Activated CD4-positive, alpha-beta T cell treated with anti-CD3 and anti-CD28 coated beads, Interleukin-2, amount 10 ng/mL, durations not matched to agents 7 days and 5 days (primary cell): ENCODE data around the gene SLC37A3. TPM values are rescaled to one million over a fixed set of nuclear protein-coding genes. Genes with fewer than 3 reads are reported as not detected.
A peak's percentile ranks its signal among the peaks of the same experiment; 100 is the strongest.

Experiments
- CTCF ChIA-PET: fragments of 350-600 bp; sonication (Branson Sonifier 250); formaldehyde crosslinking; loops from one replicate; lab custom pipeline; 2021; ENCODE audit warnings: antibody characterized with exemption; lab: Charles Lee
- POLR2A ChIA-PET: fragments of 350-600 bp; sonication (Branson Sonifier 250); formaldehyde crosslinking; loops from one replicate; lab custom pipeline; 2021; ENCODE audit warnings: antibody characterized with exemption; lab: Charles Lee
- DNase-seq: peaks from one replicate; pipeline ENCODE4 v3.0.0-alpha.2; 2020
- H3K27ac Mint-ChIP-seq: one replicate; pipeline ENCODE4 v1.8.0; 2021; ENCODE audit warnings: mild to moderate bottlenecking, moderate library complexity, mixed read lengths
- H3K27me3 Mint-ChIP-seq: one replicate; pipeline ENCODE4 v1.8.0; 2021; ENCODE audit warnings: mixed read lengths
- H3K36me3 Mint-ChIP-seq: one replicate; pipeline ENCODE4 v1.8.0; 2021; ENCODE audit warnings: low read depth, mixed read lengths
- H3K4me1 Mint-ChIP-seq: one replicate; pipeline ENCODE4 v1.8.0; 2021; ENCODE audit warnings: mixed read lengths
- H3K4me3 Mint-ChIP-seq: one replicate; pipeline ENCODE4 v1.8.0; 2021; ENCODE audit warnings: mild to moderate bottlenecking, moderate library complexity, mixed read lengths
- H3K9me3 Mint-ChIP-seq: one replicate; pipeline ENCODE4 v1.8.0; 2021; ENCODE audit warnings: mixed read lengths
- total RNA-seq, 2 experiments: library from RNA; stranded (reverse); gene quantifications; one replicate each; pipeline ENCODE4 v1.2.3, GENCODE V29; 2021

The SLC37A3 gene, protein sequence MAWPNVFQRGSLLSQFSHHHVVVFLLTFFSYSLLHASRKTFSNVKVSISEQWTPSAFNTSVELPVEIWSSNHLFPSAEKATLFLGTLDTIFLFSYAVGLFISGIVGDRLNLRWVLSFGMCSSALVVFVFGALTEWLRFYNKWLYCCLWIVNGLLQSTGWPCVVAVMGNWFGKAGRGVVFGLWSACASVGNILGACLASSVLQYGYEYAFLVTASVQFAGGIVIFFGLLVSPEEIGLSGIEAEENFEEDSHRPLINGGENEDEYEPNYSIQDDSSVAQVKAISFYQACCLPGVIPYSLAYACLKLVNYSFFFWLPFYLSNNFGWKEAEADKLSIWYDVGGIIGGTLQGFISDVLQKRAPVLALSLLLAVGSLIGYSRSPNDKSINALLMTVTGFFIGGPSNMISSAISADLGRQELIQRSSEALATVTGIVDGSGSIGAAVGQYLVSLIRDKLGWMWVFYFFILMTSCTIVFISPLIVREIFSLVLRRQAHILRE
- 10 to 100 TPM; 24.9 to 28.5 TPM for total RNA-seq

DNA sequence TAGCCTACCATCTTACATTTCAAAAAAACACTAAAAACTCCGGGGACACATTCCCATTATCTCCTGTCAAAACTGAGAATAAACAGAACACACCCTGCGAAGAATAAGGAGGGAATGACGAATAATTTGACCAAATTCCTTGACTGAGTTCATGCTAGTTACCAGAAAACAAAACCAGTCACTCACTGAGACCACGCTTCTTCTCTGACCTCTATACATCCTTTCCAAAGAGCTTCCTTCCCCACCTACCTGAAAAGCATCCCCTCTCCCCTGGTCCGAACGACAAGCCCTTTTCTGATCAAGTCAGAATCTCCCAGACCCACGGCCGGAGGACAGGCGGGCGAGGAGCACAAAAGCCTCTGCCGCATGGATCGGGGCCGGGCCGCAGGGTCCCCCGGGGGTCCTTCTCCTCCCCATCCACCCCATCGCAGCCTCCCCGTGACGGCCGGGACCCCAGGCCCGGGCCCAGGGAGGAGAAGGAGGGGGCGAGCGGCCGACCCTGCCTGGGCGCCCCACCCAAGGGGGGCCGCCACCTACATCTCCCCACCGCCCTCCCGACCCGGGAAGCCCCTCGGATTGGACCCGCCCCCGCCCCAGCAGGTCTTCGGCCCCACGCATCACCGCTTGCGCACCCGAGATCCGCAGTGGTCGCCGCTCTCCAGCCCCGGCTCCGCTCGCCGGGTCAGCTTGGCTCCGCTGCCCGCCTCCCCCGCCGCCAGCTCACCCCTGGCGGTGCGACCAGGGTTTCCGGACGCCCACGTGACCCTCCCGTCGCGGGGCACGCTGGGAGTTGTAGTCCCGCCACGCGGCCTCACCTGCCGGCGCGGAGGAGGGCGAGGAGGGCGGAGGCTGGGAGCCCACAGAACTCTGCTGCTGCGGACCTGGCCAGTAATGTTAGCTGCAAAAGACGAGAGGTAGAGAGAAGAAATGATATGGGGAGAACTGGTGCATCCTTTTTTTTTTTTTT is at the start of gene SLC37A3:
Gene SLC37A3 (minus strand): TSS at position 747 of the 967 bp plus-strand sequence. CDS start 16,004 bp downstream, outside the sequence.
- peak; percentile 87 for DNase-seq
- no peaks in the 10 kb centered on the region for H3K9me3 Mint-ChIP-seq
- ChIA-PET CTCF (interaction anchor here (0.6 to 2.2 kb wide), 8 partner anchors 12 to 567 kb away, joined by 3 to 7 read pairs (median 4); no protein-coding TSS in a partner anchor), POLR2A (interaction anchor here (0.8 kb wide), 1 partner anchor 22 kb away, joined by 5 read pairs; no protein-coding TSS in a partner anchor)
- H3K27me3 Mint-ChIP-seq = no peaks in the 10 kb centered on the region
- H3K36me3 Mint-ChIP-seq = peaks cover 10% of the 10 kb centered on the region
- H3K4me3 Mint-ChIP-seq = peak within 1 kb of the TSS; percentile 85
- peaks cover 42% of the 10 kb centered on the region for H3K4me1 Mint-ChIP-seq
- peak within 1 kb of the TSS; percentile 83 for H3K27ac Mint-ChIP-seq

DNA sequence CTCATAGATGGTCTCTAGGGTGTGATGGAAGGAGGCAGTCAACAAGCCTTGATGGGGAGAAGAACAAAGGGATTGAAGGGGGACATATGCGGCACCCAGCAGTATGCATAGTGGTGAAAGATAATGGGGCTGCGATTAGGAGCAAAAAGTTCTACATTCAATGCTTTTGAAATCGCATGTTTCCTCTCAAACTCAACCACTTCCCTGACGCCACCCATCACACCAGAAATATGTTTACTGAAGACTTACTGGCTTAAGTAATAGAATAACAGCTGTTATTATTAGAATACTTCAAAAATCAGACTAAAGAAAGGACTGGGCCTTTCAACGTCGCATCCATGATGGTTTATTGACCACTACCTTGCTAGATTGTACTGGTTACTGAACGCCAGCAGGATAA is 49.5 kb upstream of the SLC37A3 start:
- Mint-ChIP-seq H3K27ac (no peak overlapping the region), H3K9me3 (no peaks in the 10 kb centered on the region), H3K36me3 (peaks cover 6% of the 10 kb centered on the region), H3K27me3 (no peaks in the 10 kb centered on the region), H3K4me3 (no peak overlapping the region), H3K4me1 (peaks cover 21% of the 10 kb centered on the region)
- CTCF ChIA-PET = no interaction called here
- POLR2A ChIA-PET = no interaction called here
- DNase-seq = no peak

DNA sequence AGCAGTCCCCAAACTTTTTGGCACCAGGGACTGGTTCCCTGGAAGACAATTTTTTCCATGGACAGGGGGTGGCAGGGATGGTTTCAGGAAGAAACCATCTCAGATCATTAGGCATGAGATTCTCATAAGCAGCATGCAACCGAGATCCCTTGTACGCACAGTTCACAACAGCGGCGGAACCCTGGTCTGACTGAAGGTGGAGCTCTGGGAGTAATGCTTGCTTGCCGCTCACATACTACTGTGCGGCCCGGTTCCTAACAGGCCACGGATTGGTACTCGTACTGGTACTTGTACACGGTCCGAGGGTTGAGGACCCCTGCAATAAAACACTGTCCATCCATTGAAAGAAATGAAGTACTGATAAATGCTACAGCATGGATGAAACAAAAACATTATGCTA is 48.1 kb upstream of the SLC37A3 start:
- no peak for DNase-seq
- Mint-ChIP-seq H3K4me3 (no peak overlapping the region), H3K27ac (no peak overlapping the region), H3K4me1 (peaks cover 21% of the 10 kb centered on the region), H3K36me3 (no peaks in the 10 kb centered on the region), H3K9me3 (no peaks in the 10 kb centered on the region), H3K27me3 (no peaks in the 10 kb centered on the region)
- ChIA-PET CTCF (interaction anchor here (1.0 kb wide), 1 partner anchor 10 kb away, joined by 3 read pairs; no protein-coding TSS in a partner anchor), POLR2A (no interaction called here)

DNA sequence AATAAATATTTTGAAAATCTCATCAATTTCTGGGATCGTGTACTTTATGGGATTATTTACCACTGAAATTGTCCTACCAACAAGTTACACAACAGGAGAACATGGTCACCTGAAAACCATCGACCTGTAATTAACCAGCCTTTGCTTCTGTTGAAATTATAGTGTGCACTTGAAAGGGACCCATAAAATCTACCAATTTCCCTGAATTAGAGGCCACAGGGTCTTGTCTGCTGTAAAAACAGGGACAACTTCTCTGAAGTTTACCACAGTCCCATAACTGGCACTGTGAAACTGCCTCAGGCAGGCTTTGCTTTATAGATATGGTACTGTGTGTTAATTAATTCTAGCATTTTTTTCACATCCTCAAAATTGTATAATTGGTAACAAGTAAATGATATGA is 43.2 kb upstream of the SLC37A3 start:
- Mint-ChIP-seq H3K36me3 (no peaks in the 10 kb centered on the region), H3K27me3 (no peaks in the 10 kb centered on the region), H3K4me1 (peaks cover 5% of the 10 kb centered on the region), H3K9me3 (no peaks in the 10 kb centered on the region), H3K4me3 (no peak overlapping the region), H3K27ac (no peak overlapping the region)
- ChIA-PET POLR2A (no interaction called here), CTCF (no interaction called here)
- DNase-seq = no peak

DNA sequence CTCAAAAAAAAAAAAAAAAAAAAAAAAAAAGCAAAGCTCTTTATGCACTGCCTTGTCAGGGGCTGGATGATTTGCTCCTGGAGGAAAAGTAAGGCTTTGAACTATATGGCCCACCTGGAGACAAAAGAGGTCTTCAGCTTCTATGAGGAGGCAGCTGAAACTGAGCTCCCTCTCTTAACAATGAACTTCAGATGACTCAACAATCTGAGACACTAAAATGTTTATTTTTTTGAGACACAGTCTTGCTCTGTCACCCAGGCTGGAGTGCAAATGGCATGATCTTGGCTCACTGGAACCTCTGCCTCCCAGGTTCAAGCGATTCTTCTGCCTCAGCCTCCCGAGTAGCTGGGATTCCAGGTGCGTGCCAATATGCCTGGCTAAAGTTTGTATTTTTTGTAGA is 42.3 kb upstream of the SLC37A3 start:
- Mint-ChIP-seq H3K27ac (no peak overlapping the region), H3K27me3 (no peaks in the 10 kb centered on the region), H3K9me3 (no peaks in the 10 kb centered on the region), H3K4me3 (no peak overlapping the region), H3K4me1 (peaks cover 5% of the 10 kb centered on the region), H3K36me3 (no peaks in the 10 kb centered on the region)
- POLR2A ChIA-PET = no interaction called here
- no peak for DNase-seq
- CTCF ChIA-PET = interaction anchor here (0.6 to 1.2 kb wide), 3 partner anchors 16 to 192 kb away, joined by 3 read pairs; no protein-coding TSS in a partner anchor

DNA sequence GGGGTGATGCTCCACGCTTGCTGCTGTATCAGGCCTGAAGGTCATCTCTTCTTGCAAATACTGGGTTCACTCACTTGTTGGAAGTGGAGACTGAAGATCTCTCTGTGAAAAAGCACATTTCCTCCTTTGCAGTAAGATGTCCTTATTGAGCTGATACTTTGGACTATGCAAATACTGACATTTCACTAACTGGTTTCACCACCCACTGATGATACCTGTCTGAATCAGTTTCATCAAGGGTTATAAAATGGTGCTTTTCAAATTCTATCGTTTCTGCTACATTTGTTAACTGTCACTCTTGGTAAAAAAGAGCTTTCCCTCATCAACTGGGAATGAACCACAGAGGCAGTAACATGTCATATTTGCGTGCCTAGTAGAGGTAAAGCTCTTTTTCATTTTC is 41.0 kb upstream of the SLC37A3 start:
- ChIA-PET CTCF (interaction anchor here (0.6 to 0.7 kb wide), 2 partner anchors 13 to 31 kb away, joined by 3 read pairs; no protein-coding TSS in a partner anchor), POLR2A (interaction anchor here (0.6 kb wide), 1 partner anchor 85 kb away, joined by 3 read pairs; no protein-coding TSS in a partner anchor)
- H3K4me3 Mint-ChIP-seq = no peak overlapping the region

DNA sequence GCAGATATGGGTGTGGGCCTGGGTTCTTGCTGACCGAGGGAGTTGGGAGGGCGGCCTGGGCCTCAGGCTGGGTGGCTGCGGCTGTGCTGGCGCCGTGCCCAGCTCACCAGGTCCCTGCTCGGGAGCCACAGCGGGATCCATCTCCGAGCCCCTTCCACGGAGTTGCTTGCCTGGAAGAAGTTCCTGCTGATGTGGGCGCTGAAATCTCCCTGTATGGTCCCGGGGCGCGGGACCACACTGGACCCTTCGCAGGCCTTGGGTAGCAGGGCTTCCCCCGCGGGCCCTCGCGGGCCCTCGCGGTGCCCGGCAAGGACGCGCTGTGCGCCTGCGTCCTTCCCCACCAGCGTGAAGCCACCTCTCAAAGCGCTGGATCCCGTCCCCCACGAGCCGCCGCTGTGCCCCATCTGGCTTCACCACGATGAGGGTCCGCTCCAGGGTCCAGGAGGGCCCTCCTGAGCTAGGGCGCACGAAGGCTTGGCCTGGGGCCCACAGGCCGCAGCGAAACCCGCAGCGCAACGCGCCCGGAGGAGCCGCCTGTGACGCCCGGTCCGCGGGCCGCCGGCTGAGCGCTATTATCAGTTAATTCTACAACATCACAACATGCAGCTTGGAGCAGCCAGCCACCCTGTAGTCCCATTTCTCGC is 37.0 kb upstream of the SLC37A3 start:
- POLR2A ChIA-PET = no interaction called here
- H3K4me3 Mint-ChIP-seq = no peak overlapping the region
- CTCF ChIA-PET = interaction anchor here (0.7 kb wide), 1 partner anchor 19 kb away, joined by 3 read pairs; no protein-coding TSS in a partner anchor
- H3K36me3 Mint-ChIP-seq = no peaks in the 10 kb centered on the region
- peaks cover 3% of the 10 kb centered on the region for H3K4me1 Mint-ChIP-seq
- no peak for DNase-seq
- H3K27ac Mint-ChIP-seq = no peak overlapping the region
- no peaks in the 10 kb centered on the region for H3K27me3 Mint-ChIP-seq
- no peaks in the 10 kb centered on the region for H3K9me3 Mint-ChIP-seq

More for the DNA sequence above, 41.0 kb upstream of the SLC37A3 start:
- H3K27me3 Mint-ChIP-seq = no peaks in the 10 kb centered on the region
- H3K36me3 Mint-ChIP-seq = no peaks in the 10 kb centered on the region
- no peaks in the 10 kb centered on the region for H3K9me3 Mint-ChIP-seq
- DNase-seq = no peak
- H3K4me1 Mint-ChIP-seq = peaks cover 5% of the 10 kb centered on the region
- no peak overlapping the region for H3K27ac Mint-ChIP-seq

DNA sequence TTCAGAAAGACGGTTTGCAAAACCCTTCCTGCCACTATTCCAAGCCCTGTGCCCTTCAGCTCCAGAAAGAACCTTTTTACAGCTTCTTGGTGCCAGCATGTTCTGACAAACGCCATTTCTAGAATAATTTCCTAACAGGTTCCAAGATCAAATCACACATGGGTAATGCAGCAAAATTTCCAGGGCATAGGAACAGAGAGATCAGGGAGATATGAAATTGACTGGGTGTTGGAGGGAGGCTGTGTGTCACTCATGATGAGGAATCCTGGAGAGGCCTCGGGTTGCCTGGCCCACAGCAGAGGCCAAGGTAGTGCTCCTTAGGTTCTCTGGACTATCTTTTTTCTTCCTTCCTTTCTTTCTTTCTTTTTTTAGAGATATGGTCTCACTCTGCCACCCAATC is 35.1 kb upstream of the SLC37A3 start:
- no peak for DNase-seq
- H3K4me1 Mint-ChIP-seq = no peaks in the 10 kb centered on the region
- ChIA-PET CTCF (interaction anchor here (0.6 to 1.0 kb wide), 5 partner anchors 11 to 90 kb away, joined by 3 to 5 read pairs (median 4); no protein-coding TSS in a partner anchor), POLR2A (no interaction called here)
- no peaks in the 10 kb centered on the region for H3K27me3 Mint-ChIP-seq
- H3K4me3 Mint-ChIP-seq = no peak overlapping the region
- H3K36me3 Mint-ChIP-seq = no peaks in the 10 kb centered on the region
- H3K27ac Mint-ChIP-seq = no peak overlapping the region
- no peaks in the 10 kb centered on the region for H3K9me3 Mint-ChIP-seq

DNA sequence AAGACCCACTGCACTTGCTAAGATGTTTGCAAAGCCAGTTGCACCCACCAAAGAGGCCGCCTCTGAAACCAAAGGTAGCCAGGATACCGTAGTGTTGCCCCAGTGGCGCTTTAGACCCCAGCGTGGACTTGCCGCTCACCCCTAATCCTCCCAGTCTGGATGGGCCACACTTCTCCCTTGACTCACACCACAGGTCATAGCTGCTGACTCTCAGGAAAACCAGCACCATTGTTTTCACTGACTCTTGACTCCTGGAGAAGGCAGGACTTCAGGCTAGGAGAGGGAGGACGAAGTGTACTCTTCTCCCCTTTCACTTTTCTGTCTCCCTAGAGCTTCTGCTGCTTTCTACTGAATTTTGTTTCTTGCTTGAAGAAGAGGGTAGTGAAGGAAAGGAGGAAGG is 27.8 kb upstream of the SLC37A3 start:
- H3K36me3 Mint-ChIP-seq = no peaks in the 10 kb centered on the region
- no peak overlapping the region for H3K4me3 Mint-ChIP-seq
- POLR2A ChIA-PET = no interaction called here
- H3K4me1 Mint-ChIP-seq = no peaks in the 10 kb centered on the region
- H3K9me3 Mint-ChIP-seq = no peaks in the 10 kb centered on the region
- no peak overlapping the region for H3K27ac Mint-ChIP-seq
- CTCF ChIA-PET = interaction anchor here (0.7 kb wide), 1 partner anchor 9 kb away, joined by 3 read pairs; no protein-coding TSS in a partner anchor
- DNase-seq = no peak
- no peaks in the 10 kb centered on the region for H3K27me3 Mint-ChIP-seq

DNA sequence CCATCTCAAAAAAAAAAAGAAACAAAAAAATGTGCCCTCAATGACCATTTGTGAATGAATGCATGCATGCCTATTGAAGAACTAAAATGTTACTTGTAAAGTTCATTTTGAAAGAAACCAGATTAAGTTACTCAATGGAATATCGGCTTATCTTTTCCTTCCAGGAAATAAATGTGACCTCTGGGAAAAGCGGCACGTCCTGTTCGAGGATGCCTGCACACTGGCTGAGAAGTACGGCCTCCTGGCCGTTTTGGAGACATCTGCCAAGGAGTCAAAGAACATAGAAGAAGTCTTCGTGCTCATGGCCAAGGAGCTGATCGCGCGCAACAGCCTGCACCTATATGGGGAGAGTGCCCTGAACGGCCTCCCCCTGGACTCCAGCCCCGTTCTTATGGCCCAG is 27.4 kb upstream of the SLC37A3 start:
- POLR2A ChIA-PET = no interaction called here
- H3K4me3 Mint-ChIP-seq = no peak overlapping the region
- no peaks in the 10 kb centered on the region for H3K36me3 Mint-ChIP-seq
- no peaks in the 10 kb centered on the region for H3K27me3 Mint-ChIP-seq
- peak overlapping the region; percentile 41 for H3K27ac Mint-ChIP-seq
- CTCF ChIA-PET = no interaction called here
- no peak for DNase-seq
- H3K9me3 Mint-ChIP-seq = no peaks in the 10 kb centered on the region
- H3K4me1 Mint-ChIP-seq = no peaks in the 10 kb centered on the region

DNA sequence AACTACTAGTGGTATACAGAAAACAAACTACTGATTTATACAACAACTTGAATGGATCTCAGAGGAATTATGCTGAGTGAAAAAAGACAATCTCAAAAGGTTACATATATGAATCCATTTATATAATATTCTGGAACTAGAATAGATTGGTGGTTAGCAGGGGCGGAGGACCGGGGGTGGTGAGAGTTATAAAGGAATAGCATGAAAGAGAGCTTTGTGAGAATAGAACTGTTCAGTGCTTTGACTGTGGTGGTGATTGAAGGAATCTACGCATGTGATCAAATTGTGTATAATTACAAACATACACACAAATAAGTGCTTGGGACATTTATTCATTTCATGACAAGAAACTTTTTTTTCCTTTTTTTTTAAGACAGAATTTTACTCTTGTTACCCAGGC is 25.2 kb upstream of the SLC37A3 start:
- H3K36me3 Mint-ChIP-seq = no peaks in the 10 kb centered on the region
- H3K9me3 Mint-ChIP-seq = no peaks in the 10 kb centered on the region
- DNase-seq = no peak
- no peak overlapping the region for H3K27ac Mint-ChIP-seq
- H3K4me1 Mint-ChIP-seq = no peaks in the 10 kb centered on the region
- ChIA-PET POLR2A (no interaction called here), CTCF (interaction anchor here (1.7 kb wide), 1 partner anchor 20 kb away, joined by 4 read pairs; no protein-coding TSS in a partner anchor)
- H3K27me3 Mint-ChIP-seq = no peaks in the 10 kb centered on the region
- H3K4me3 Mint-ChIP-seq = no peak overlapping the region

DNA sequence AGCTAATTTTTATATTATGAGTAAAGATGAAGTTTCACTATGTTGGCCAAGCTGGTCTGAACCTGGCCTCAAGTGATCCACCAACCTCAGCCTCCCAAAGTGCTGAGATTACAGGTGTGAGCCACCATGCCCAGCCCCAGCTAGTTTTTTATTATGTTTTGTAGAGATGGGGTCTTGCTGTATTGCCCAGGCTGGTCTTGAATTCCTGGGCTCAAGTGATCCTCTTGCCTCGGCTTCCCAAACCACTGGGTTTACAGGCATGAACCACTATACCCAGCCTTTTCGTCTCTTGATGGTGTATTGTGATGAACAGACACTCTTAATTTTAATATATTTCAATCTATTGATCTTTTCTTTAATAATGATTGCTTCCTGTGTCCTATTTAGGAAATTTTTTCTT is 23.2 kb upstream of the SLC37A3 start:
- DNase-seq = no peak
- ChIA-PET POLR2A (interaction anchor here (0.6 kb wide), 1 partner anchor 39 kb away, joined by 9 read pairs; no protein-coding TSS in a partner anchor), CTCF (no interaction called here)
- Mint-ChIP-seq H3K4me1 (peaks cover 8% of the 10 kb centered on the region), H3K27me3 (no peaks in the 10 kb centered on the region), H3K27ac (no peak overlapping the region), H3K9me3 (no peaks in the 10 kb centered on the region), H3K4me3 (no peak overlapping the region), H3K36me3 (no peaks in the 10 kb centered on the region)
